GM12864 (cell line): ENCODE results near the gene PIWIL4.
A peak's percentile ranks its signal among the peaks of the same experiment; 100 is the strongest.

Source experiments
- DNase-seq: peaks from one replicate; pipeline ENCODE4 v3.0.0-alpha.2; 2011; ENCODE audit warnings: low read depth
- H3K4me3 ChIP-seq: 2 replicates; pipeline ENCODE4 v1.5.1; 2011; ENCODE audit warnings: mild to moderate bottlenecking, low read depth, low read length, control low read depth
- TF ChIP-seq, protein P1 (sequence below): IDR thresholded peaks from 2 replicates; pipeline ENCODE4 v1.5.1; 2011; ENCODE audit warnings: low read depth, mild to moderate bottlenecking, moderate library complexity, low read length, control low read depth, inconsistent platforms; ENCODE audit errors: missing control alignments

PIWIL4 gene

DNA sequence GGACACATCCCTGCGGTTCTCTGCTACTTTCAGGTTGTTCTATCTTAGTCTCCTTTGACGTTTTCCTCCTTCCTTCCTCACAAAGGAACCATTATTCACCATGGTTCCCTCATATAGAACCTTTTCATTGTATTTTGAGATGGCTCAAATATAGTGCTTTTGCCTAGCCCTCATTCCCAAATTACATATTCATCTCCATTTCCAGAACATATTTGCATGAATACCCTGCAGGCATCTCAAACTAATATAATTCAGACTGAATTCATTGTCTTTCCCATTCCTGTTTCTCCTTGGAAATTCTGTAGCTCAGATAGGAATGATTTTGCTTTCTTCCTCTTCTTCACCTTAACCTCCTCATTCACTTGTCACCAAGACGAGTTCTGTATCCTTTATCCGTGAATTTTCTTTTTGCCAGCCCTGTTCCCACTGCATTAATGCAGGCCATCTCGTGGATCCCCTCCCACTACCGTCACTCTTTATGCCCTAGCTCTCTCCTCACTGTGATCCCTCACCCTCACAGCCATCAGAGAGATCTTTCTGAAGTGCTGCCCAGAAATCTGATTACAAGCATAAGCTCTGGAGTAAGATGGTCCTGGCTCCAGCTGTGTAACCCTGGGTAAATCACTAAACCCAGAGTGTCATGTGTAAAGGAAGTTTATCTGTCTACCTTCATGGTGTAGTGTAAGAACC lies 23.3 kb downstream of the PIWIL4 start:
- H3K4me3 ChIP-seq: no peak overlapping the region
- TF ChIP-seq, protein P1, sequence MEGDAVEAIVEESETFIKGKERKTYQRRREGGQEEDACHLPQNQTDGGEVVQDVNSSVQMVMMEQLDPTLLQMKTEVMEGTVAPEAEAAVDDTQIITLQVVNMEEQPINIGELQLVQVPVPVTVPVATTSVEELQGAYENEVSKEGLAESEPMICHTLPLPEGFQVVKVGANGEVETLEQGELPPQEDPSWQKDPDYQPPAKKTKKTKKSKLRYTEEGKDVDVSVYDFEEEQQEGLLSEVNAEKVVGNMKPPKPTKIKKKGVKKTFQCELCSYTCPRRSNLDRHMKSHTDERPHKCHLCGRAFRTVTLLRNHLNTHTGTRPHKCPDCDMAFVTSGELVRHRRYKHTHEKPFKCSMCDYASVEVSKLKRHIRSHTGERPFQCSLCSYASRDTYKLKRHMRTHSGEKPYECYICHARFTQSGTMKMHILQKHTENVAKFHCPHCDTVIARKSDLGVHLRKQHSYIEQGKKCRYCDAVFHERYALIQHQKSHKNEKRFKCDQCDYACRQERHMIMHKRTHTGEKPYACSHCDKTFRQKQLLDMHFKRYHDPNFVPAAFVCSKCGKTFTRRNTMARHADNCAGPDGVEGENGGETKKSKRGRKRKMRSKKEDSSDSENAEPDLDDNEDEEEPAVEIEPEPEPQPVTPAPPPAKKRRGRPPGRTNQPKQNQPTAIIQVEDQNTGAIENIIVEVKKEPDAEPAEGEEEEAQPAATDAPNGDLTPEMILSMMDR: no peak
- no peak for DNase-seq

DNA sequence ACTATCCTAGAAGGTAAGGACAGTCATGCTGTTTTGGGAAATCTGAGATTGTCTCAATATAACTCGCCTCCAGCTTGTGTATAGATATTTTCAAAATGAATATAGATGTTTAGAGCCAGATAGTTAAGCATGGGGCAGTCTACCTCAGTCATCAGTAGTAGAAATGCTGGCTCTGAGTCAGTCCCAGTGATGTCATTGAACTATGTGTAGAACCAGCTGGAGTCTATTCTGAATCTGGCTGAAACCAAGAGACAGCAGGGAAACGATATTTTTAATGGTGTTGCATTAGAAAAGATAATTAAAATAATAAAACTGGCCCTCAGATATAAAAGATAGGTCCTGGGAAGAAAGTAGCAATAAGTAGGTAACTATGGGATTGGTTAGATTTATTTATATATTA lies 25.9 kb downstream of the PIWIL4 start:
- no peak for DNase-seq
- H3K4me3 ChIP-seq: no peak overlapping the region
- TF ChIP-seq, protein P1: no peak

DNA sequence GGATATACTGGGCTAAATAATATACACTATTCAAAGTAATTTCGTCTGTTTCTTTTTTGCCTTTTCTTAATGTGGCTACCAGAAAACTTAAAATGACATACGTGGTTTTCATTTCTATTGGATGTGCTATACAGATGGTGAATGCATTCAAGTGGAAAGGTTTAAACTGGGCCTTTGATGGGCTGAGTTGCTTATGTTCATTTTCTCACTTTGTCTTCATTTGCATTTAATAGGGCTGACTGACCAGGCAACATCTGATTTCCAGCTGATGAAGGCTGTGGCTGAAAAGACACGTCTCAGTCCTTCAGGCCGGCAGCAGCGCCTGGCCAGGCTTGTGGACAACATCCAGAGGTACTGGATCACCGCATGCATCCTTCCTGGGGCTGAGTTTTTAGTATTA lies 27.9 kb downstream of the PIWIL4 start:
- DNase-seq: no peak
- H3K4me3 ChIP-seq: no peak overlapping the region
- TF ChIP-seq, protein P1: no peak

DNA sequence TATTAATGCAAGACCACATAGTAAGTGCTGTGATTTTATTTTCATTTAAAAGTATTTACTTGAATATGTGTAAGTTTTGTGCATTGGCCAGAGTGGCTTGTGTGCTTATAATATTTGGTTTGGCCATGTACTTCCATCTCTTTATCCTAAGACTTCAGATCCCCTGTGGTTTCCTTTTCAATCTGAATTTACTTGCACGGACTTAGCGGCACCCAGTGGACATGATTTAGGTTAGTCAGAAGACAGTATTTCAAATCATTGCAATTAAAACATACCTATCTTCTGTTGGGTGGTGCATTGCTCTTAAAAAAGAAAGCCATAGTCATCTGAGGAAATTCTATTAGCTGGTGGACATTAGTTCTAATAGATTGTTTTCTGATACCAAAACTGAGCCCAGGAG lies 30.7 kb downstream of the PIWIL4 start:
- H3K4me3 ChIP-seq: no peak overlapping the region
- TF ChIP-seq, protein P1: no peak
- DNase-seq: no peak

DNA sequence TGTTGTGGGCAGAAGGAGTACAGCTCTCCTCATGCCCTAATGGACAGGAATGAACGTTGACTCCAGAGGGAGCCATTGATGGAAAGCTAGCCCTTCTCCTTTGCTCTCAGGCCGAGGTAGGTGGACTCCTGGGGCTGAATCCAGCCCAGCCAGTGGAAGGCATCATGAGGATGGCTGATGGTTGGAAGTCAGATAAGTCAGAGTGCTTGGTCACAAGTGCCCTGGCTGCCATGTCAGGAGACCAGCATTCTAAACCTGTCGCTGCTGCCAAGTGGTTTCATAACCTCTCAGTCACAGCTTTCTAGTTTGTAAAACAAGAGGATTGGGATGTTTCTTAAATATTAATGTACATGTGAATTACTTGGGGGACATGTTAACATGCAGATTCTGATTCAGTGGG lies 32.3 kb downstream of the PIWIL4 start:
- H3K4me3 ChIP-seq: no peak overlapping the region
- DNase-seq: no peak
- TF ChIP-seq, protein P1: no peak

DNA sequence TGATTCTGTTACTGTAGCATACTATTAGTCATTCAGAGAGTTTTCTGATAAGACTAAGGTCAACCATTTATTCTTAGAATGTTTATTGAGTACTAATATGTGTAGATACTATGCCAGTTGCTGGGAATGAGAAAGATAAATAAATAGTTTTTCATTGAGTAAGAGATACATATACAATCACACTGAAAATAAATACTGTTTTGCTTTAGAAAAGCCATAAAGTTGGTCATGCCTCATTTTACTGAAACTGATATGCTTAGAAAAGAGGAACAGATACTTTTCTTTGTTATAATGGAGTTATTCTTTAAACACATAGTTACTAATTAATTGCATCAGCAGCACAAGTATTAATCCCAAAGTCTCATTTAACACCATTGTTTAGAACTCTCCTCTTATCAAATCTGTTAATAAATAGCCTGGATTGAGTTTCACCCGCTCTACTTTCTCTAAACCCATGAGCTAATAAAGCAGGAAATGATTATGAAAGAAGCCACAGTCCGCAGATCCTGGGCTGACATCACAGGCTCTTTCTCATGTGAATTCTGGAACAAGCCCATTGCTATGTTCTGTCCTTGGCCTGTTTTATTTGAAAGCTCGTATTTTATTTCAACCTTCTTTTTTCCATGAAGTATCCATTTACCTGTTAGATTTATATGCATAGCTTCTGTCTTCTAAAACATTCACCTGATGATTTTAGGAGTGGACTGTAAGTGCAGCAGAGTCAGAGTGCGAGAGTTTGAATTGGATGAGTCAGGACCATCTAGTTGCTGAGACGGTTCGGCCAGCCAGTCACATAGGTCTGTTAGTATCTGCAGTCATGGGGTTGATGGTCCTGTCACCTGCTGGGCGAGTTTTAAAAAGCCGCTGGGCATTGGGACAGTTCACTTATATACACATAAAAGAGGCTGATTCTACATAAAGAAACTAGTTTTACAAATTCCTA lies 35.5 kb downstream of the PIWIL4 start:
- TF ChIP-seq, protein P1: peak; percentile 61
- peak; percentile 44 for DNase-seq
- no peak overlapping the region for H3K4me3 ChIP-seq
